GM06990 (cell line): ENCODE results near the gene ZSWIM4.

Source experiments
- DNase-seq: peaks from one replicate; pipeline ENCODE4 v3.0.0-alpha.2; 2011; ENCODE audit not compliant: insufficient read length; ENCODE audit errors: extremely low read depth
- H3K27me3 ChIP-seq: replicated peaks from 2 replicates; pipeline ENCODE4 v1.6.0; 2011; ENCODE audit warnings: low read length; ENCODE audit not compliant: control insufficient read depth, insufficient read depth
- H3K36me3 ChIP-seq: 2 replicates; pipeline ENCODE4 v1.5.1; 2011; ENCODE audit warnings: low read length; ENCODE audit not compliant: control insufficient read depth, insufficient read depth
- H3K4me3 ChIP-seq: replicated peaks from 2 replicates; pipeline ENCODE4 v1.5.1; 2011; ENCODE audit warnings: low read depth, mild to moderate bottlenecking, control low read depth, low read length
- TF ChIP-seq, protein P1 (sequence below): IDR thresholded peaks from 2 replicates; pipeline ENCODE4 v1.5.1; 2011; ENCODE audit warnings: low read length, control low read depth, mild to moderate bottlenecking, inconsistent platforms; ENCODE audit not compliant: insufficient read depth, poor library complexity, severe bottlenecking

The ZSWIM4 gene

DNA sequence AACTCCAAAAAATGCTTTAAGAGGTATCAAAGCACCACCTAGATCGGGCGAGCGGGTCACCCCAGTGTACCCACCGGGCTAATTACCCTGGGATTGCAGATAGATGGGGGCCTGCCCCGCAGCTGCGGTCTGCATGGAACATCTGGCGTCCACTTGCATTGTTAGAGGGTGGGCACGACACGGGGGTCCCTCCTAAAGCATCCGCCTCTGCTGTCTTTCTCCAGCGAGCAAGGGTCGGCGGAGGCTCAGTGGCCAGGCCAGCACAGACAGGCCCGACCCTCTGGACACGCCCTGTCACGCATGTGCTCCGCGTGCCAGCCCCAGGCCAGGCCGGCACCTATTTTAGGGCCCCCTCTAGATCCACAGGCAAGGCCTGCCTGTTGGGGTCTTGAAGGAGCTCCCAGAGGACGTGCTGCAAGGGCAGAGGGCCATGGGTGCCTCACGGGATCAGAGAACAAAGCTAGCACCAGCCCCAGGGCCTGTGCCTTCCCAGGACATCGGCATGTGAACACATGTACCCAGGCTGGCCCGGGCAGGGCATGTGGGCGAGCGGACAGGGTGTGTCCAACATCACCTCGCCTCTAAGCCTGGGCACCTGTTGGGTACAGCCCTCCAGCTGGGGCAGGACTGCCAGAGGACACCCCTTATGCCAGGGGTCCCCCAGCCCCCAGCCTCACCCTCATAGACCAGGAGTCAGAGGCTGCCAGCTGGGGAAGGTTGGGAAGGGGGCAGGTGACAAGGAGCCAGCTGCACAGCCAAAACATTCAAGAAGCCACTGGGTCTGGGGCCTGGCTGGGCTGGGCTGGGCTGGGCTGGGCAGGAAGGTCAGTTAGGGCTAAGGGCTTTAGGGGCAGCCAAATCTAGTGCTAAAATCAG is 46.1 kb downstream of the ZSWIM4 start:
- Histone ChIP-seq H3K36me3 (peaks cover 4% of the 10 kb centered on the region), H3K4me3 (peak overlapping the region; percentile 72)

DNA sequence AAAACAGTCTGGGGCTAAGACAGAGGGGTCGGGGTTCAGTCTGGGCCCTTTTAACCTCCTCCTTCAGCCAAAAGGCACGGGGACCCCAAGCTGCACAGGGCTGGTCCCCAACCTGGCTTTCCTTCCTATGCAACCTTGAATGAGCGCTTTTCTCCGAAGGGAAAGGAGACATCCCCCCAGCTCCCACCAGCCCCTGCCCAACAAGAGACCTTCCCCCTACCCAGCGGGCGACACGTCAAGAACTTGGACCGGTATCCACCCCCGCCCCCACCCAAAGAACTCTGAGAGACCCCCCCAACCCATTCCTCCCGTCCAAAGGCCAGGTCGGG is 46.7 kb downstream of the ZSWIM4 start:
- Histone ChIP-seq H3K36me3 (no peaks in the 10 kb centered on the region), H3K4me3 (peak overlapping the region; percentile 72), H3K27me3 (no peaks in the 10 kb centered on the region)
- TF ChIP-seq, protein P1, sequence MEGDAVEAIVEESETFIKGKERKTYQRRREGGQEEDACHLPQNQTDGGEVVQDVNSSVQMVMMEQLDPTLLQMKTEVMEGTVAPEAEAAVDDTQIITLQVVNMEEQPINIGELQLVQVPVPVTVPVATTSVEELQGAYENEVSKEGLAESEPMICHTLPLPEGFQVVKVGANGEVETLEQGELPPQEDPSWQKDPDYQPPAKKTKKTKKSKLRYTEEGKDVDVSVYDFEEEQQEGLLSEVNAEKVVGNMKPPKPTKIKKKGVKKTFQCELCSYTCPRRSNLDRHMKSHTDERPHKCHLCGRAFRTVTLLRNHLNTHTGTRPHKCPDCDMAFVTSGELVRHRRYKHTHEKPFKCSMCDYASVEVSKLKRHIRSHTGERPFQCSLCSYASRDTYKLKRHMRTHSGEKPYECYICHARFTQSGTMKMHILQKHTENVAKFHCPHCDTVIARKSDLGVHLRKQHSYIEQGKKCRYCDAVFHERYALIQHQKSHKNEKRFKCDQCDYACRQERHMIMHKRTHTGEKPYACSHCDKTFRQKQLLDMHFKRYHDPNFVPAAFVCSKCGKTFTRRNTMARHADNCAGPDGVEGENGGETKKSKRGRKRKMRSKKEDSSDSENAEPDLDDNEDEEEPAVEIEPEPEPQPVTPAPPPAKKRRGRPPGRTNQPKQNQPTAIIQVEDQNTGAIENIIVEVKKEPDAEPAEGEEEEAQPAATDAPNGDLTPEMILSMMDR, result no peak
- no peak for DNase-seq

More for the DNA sequence above, 46.1 kb downstream of the ZSWIM4 start:
- TF ChIP-seq, protein P1, result no peak
- H3K27me3 ChIP-seq, result no peaks in the 10 kb centered on the region
- no peak for DNase-seq

DNA sequence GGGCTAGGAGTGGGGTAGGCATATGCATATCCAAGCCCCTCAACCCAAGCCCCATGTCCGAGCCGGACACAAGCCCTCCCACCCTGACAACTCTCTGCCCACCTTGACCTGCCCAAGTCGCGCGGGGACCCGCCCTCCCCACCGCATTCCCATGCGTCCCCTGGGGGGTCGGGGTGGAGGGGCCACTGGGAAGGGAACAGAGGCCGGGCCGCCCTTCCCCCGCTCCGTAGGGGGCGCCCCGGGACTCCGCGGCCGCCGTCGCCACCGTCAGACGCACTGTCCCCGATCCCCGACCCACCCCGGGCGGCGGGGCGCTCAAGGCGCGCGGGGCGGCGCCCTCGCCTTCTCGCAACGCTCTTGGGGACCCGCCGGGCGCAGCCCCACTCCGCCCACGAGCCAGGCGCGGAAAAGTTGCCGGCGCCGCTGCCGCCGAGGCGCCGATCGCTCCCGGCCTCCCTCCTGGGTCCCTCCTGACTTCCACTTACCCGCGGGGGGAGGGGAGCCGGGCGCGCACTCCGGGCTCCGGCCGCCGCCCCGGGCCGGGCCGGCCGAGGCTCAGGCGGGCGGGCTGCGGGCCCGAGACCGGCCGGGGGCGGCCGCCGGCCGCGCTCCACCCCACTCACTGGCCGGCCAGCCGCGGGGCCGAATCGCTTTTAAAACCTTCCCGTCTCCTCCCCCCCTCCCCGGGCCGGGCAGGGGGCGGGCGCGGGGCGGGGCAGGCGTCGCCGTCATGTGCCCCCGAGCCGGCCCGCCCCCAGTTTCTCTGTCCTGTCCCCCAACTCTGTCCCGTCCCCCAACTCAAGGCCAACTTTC is 47.3 kb downstream of the ZSWIM4 start:
- H3K27me3 ChIP-seq, result no peaks in the 10 kb centered on the region
- peak overlapping the region; percentile 72 for H3K4me3 ChIP-seq
- no peaks in the 10 kb centered on the region for H3K36me3 ChIP-seq
- peak; percentile 79 for DNase-seq
- TF ChIP-seq, protein P1, result peak; percentile 29

DNA sequence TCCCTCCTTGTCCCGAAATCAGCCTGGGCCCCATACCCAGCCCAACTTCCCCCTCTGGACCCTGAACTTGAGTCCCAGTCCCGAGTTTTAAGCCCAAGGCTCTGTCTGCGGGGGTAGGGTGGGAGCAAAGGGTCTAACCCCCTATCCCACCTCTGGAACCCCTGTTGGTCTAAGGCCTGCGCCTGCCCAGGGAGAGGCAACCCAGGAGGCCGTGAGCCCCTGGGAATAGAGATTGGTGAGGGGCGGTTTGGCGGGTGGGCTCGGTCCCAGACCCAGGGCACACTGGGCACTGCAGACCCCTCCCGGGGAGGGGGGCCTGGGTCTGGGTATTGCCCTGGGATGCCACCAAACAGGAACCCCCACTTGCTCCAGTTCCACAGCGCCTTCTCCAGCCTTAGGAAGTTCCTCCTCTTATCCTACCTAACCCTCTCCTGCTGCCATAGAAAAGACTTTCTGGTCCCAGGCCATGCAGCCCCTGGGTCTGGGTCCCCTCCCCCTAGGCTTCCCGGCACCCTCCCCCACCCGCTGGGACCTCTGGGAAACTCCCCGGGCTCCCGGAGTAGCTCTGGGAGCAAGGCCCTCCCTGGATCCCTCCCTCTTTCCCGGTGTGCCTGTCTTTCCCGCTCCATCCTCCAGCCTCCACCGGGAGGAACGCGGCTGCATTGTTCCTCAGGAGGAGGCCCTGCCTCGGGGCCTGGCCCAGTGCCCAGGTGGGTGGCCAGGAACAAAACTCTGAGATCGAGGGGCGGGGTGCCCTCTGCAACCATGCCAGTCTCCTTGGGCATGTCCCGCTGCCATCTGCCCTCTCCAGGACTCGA is 48.1 kb downstream of the ZSWIM4 start:
- H3K27me3 ChIP-seq, result no peaks in the 10 kb centered on the region
- H3K4me3 ChIP-seq, result peak overlapping the region; percentile 49
- DNase-seq, result no peak
- H3K36me3 ChIP-seq, result no peaks in the 10 kb centered on the region
- TF ChIP-seq, protein P1, result no peak

DNA sequence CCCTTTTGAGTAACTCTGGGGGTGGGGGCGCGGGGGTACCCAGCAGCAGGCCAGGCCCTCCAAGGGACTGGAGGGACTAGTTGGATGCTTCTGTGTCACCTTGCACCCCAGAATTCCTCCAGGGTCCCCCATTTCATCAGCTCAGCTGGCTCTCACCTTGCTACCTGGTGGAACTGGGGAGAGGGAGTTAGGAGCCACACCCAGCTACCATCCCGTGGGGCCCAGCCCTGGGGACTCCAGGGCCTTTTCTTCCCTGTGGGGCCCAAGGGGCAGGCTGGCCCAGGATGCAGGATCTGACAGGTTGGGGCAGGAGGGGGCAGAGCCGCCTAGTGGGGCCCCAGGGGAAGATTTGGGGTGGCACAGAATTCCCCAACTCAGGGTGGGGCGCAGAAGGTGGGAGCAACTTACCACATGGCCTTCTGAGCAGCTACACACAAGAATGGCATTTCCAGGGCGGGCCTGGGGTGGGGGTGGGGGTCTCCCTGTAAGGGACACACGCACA is 48.9 kb downstream of the ZSWIM4 start:
- Histone ChIP-seq H3K36me3 (no peaks in the 10 kb centered on the region), H3K27me3 (no peaks in the 10 kb centered on the region), H3K4me3 (no peak overlapping the region)
- DNase-seq, result no peak
- TF ChIP-seq, protein P1, result peak; percentile 21
